ENCODE measurements around the gene APMAP.

GRCh38 chr20:24917056-24917455 lies 75.5 kb downstream of the APMAP start:
- no peak for TF ChIP-seq CTCF (IDR thresholded peaks at IDR 0.05; ENCODE audit: low read length)
- no peak for TF ChIP-seq EZH2 (IDR thresholded peaks at IDR 0.05; ENCODE audit: borderline replicate concordance, low read length)

Data from OCI-LY1 (cell line).